ENCODE data around the gene MIB2.
"Not testable (repeated sequence)": the region's sequence is repeated elsewhere in the genome, so short reads cannot be mapped to it uniquely, and the experiment has no call there.

Gene MIB2

DNA sequence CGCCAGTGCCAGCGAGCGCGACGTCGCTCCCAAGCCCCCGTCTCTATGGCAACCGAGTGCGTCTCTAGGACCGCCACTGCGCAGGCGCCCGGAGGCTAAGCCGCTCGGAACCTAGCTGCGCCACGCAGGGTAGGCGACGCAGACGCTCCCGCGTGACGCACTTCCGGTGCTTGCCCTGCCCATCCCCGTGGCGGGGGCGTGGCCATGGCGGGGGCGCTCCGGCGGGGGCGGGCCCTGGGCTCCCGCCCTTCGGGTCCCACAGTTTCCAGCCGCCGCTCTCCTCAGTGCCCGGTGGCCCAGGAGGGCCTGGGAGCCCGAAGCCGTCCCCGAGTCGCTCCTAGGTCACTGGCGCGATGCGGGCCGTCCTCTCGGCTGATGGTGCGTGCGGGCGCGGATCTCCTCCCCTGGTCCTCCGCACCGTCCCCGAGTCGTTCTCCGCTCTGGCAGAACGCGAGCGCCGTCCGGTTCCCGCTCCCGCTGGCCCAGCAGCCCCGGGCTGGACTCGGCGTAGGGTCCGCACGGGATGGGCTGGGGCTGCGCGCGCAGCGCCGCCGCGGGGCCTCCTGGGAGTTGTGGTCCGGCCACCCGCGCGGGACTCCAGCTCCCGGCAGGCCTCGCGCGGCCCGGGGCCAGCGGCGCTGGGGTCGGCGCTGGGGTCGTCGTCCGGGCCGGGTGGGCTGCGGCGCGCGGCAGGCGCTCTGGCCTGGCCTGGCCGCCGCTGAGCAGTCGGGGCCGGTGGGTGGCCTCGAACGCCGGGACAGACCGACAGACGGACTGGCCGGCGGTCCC lies at the start of gene MIB2:
MIB2 (plus strand) TSS at position 245 of the 789 bp plus-strand sequence. CDS start 7,953 bp downstream, outside the sequence.
- peak; percentile 100 for DNase-seq (ENCODE audit: low spot score)

- DNase-seq (ENCODE audit: low spot score): no peak
These were observed 48.0 kb upstream of the MIB2 start for GRCh38 chr1:1567152-1567875.

- DNase-seq (ENCODE audit: low spot score): no peak
These were observed 47.4 kb upstream of the MIB2 start for GRCh38 chr1:1567891-1568291.

GRCh38 chr1:1569341-1569740 lies 46.0 kb upstream of the MIB2 start:
- DNase-seq (ENCODE audit: low spot score): no peak

DNA sequence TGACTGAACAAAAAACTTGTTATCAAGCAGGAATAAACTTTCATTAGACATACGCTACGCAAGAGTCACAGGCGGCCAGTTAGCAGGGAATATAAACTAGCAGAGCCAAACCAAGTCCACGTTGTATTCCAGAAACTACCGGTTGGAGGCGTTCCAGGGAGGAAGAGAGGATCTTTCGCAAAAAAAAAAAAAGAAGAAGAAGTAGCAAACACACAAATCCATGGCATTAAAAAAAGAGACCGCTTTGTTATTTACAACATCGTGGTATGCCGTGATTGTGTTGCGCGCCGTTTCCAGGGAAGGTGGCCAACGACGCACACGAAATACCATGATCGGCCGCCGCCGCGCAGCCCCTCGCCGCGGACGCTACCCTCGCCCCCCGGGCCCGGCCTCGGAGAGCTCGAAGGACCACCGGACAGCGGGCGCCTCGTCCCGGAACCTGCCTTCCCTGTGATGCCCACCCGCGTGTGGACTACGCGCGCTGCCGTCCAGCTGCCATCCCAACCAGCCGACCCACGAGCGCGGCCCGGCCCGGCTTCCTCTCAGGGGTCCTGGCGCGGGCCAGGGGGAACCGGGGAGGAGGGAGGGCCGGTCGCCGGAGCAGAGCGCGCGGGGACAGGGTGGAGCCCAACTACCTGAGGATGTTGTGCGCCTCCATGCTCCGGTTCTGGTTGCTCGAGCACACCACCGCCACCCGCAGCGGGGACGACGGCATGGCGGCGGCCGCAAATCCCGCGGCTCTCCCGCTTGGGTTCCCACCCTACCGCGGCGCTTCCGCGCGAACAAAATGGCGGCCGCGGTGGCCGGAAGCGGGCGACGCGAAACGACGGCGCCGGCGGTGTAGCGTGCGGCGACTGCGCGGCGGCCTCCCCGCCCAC lies 41.2 kb upstream of the MIB2 start:
- DNase-seq (ENCODE audit: low spot score): peak; percentile 91

- peak; percentile 97 for DNase-seq (ENCODE audit: low spot score)
These were observed 40.4 kb upstream of the MIB2 start, which contains the start of gene SSU72 for GRCh38 chr1:1574721-1575537. SSU72 (minus strand) TSS chr1:1574863; CDS start chr1:1574557, 306 bp downstream.

- DNase-seq (ENCODE audit: low spot score): no peak
These were observed 37.8 kb upstream of the MIB2 start for GRCh38 chr1:1577367-1578011.

- no peak for DNase-seq (ENCODE audit: low spot score)
These were observed 36.8 kb upstream of the MIB2 start for GRCh38 chr1:1578371-1578940.

GRCh38 chr1:1582585-1583346 lies 32.5 kb upstream of the MIB2 start:
- DNase-seq (ENCODE audit: low spot score): no peak

GRCh38 chr1:1583347-1584010 lies 31.8 kb upstream of the MIB2 start:
- no peak for DNase-seq (ENCODE audit: low spot score)

GRCh38 chr1:1591452-1591851 lies 23.8 kb upstream of the MIB2 start:
- no peak for DNase-seq (ENCODE audit: low spot score)

DNA sequence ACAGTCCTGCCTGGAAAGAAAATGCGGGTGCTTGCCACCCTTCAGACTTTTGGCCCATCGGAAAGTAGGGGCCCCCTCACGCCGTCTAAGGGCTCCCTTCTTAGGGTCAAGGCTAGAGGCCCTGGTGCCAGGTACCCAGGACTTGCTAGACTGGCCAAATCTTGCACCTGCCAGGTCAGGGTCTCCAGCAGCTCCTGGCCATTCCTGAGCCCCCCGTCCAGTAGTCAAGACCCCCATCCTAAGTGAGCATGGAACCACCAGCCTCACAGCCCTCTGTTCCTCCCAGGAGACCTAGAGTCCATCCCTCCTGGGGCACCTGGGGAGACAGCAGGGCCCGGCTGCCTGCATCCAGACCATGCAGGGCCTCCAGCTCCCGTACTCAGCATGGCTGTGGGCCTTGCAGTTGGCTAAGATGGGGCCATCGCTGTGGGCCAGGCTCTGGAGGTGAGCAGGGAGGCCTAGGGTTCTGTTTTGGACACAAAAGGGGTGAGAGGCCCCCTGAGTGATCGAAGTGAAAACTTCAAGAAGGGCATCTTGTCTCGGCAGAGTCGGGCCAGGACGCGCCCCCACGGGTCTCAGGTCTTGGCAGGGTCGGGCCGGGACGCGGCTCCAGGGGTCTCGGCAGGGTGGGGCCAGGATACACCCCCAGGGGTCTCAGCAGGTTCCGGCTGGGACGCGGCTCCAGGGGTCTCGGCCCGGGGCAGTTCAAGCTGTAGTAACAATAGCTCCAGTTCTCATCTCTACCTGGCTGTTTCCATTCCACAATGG lies 21.3 kb upstream of the MIB2 start:
- DNase-seq (ENCODE audit: low spot score): no peak

DNA sequence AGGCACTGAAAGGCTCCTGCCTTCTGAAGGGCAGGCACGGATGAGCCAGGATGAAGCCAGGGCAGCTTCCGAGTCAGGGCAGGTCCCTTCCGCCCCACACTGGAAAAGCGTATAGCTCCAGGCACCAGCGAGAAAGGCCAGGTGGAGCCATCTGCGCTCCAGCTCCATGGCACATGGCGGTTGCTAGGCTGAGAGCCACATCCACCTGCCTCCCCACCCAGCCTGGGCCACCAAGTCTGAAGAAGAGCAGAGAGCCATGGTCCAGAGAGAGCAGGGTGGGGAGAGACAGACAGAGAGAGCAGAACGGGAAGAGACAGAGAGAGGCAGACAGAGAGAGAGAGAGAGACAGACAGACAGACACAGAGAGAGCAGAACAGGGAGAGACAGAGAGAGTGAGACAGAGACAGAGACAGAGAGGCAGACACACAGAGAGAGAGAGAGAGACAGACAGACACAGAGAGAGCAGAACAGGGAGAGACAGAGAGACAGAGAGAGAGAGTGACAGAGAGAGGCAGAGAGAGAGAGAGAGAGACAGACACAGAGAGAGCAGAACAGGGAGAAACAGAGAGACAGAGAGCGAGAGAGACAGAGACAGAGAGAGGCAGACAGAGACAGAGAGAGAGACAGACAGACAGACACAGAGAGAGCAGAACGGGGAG lies 20.6 kb upstream of the MIB2 start:
- DNase-seq (ENCODE audit: low spot score): no peak

DNA sequence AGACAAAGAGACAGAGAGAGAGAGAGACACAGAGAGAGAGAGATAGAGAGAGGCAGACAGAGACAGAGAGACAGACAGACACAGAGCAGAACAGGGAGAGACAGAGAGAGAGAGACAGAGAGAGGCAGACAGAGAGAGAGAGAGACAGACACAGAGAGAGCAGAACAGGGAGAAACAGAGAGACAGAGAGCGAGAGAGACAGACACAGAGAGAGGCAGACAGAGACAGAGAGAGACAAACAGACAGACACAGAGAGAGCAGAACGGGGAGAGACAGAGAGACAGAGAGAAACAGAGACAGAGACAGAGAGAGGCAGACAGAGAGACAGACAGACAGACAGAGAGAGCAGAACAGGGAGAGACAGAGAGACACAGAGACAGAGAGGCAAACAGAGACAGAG lies 20.0 kb upstream of the MIB2 start:
- DNase-seq (ENCODE audit: low spot score): not testable (repeated sequence)

GRCh38 chr1:1596493-1597274 lies 18.6 kb upstream of the MIB2 start:
- DNase-seq (ENCODE audit: low spot score): no peak

DNA sequence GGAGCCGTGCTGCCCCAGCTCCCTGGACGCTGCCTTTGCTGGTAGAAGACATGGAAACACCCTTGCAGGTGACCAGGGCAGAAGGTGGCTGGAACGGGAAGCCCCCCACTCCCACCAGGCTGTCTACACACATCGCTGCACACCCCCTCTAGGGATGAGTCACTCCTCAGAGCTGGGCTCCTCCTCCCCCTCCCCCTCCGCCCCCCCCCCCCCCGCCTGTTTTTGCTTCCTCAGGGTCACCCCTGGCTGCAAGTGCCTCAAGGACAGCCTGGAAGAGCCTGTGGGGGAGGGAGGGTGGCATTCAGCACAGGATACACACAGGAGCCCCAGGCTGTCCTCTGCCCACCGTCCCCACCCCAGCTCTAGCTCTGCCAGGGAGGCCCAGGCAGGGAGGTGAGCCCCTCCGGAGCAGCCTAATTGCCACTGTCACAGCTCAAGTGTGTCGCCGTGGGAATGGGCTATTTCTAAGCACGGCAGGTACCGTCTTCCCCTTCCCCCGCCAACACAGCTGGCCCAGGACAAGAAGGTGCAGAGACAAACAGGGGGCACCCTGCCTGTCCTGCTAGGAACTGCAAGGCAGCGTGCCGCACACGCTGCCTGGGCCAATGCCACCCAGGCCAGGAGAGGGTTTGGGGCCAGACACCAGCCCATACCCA lies 17.9 kb upstream of the MIB2 start:
- DNase-seq (ENCODE audit: low spot score): peak; percentile 59

Data from AG08396 (cell line).